C4-2B (cell line): Measurements from ENCODE around the gene PPWD1.

ENCODE experiments used
- CTCF ChIP-seq: fragments of 450-650 bp; conservative IDR thresholded peaks from 2 replicates; pipeline ENCODE4 v1.5.1; 2017; ENCODE audit warnings: mild to moderate bottlenecking
- ZFX ChIP-seq: fragments of 450-650 bp; IDR thresholded peaks from 2 replicates; pipeline ENCODE4 v1.6.1; 2017

- TF ChIP-seq CTCF (no peak), ZFX (no peak)
Observed at GRCh38 chr5:65611524-65611923, 48.4 kb downstream of the PPWD1 start.
